Body of pancreas (tissue), 4 donors: Measurements from ENCODE around the gene HS3ST5. TPM values are rescaled to one million over a fixed set of nuclear protein-coding genes. Genes with fewer than 3 reads are reported as not detected.

Experiments used
- ATAC-seq: fragments of 150-250 bp; one replicate; pipeline ENCODE4 v1.9.1; 2016
- DNase-seq, 4 donors: peaks; one replicate each; pipeline ENCODE4 v3.0.0-alpha.2; 2019
- H3K27ac ChIP-seq, 4 donors: fragments of 200-600 bp; sonication (generic); 1 replicate in 3 of 4; 2 replicates in 1 of 4; pipeline versions ENCODE4 v1.5.1 to v1.6.1; 2016 to 2019; ENCODE audit warnings: mild to moderate bottlenecking in 1 of 4, mixed read lengths in 1 of 4, moderate library complexity in 1 of 4
- H3K27me3 ChIP-seq, 2 donors: fragments of 200-600 bp; sonication (generic); one replicate each; pipeline ENCODE4 v1.6.0; 2016; ENCODE audit warnings: mild to moderate bottlenecking in 1 of 2
- H3K36me3 ChIP-seq, 2 donors: fragments of 200-600 bp; sonication (generic); replicated peaks in 1 of 2; 2 replicates each; pipeline ENCODE4 v1.5.1; 2016; ENCODE audit warnings: low read depth in 2 of 2; ENCODE audit not compliant: insufficient read depth in 1 of 2
- H3K4me1 ChIP-seq: fragments of 200-600 bp; sonication (generic); one replicate; pipeline ENCODE4 v1.6.0; 2016
- H3K4me3 ChIP-seq, 2 donors: fragments of 200-600 bp; sonication (generic); 1 replicate in 1 of 2; 2 replicates in 1 of 2; pipeline ENCODE4 v1.5.1; 2016 to 2019
- H3K9me3 ChIP-seq, 3 donors: fragments of 200-600 bp; sonication (generic); 1 replicate in 2 of 3; 2 replicates in 1 of 3; pipeline ENCODE4 v1.5.1; 2016
- POLR2A ChIP-seq, 3 donors: fragments of 450-650 bp; IDR thresholded peaks; one replicate each; pipeline ENCODE4 v1.6.1; 2016; ENCODE audit warnings: antibody characterized with exemption in 3 of 3, mild to moderate bottlenecking in 2 of 3
- WGBS, 2 donors: methylation state at CpG; one replicate each; pipeline ENCODE4 v1.1.5; 2017; 5-methylcytosine and 5-hydroxymethylcytosine counted together
- intact Hi-C: fragments of 100-400 bp; cut with DNase I; formaldehyde crosslinking; loops from one replicate; pipeline ENCODE4 v1.15.1; 2023
- total RNA-seq, 2 donors: library from RNA; depleted of rRNA; stranded (reverse); fragments of >200 nt; gene quantifications; one replicate each; pipeline ENCODE4 v1.1.0, GENCODE V29; 2016
- TF ChIP-seq, protein P1 (sequence below), 7 experiments: fragments of 450-650 bp in 4 of 7; fragments of 200-600 bp in 3 of 7; sonication (generic) in 3 of 7; IDR thresholded peaks; one replicate each; pipeline ENCODE4 v1.5.1; 2016 to 2019; ENCODE audit warnings: antibody characterized with exemption in 7 of 7

HS3ST5 gene
- total RNA-seq, 2 donors from 2014 or later = 0.26 TPM; not detected in 1

DNA sequence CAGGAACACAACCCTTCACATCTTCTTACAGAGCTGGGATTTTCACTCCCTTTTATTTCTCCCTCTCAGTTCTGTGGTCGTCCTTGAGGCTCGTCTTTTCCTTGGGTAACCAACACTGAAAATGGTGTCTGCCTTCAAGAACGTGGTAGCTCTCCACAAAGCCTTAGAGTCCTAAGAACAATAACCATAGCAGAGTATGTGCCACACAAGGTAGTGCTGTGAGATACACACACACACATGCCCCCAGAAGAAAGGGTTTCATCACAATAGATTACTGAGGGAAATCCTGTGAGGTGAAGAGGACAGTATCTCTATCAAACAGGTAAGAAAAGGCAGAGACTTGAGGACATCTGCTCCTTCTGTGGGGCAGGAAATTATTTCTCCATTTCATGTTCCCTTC, 267.0 kb downstream of the HS3ST5 start:
- Histone ChIP-seq H3K27me3 (no peaks in the 10 kb centered on the region), H3K36me3 (no peaks in the 10 kb centered on the region), H3K27ac (no peak overlapping the region), H3K4me1 (no peaks in the 10 kb centered on the region), H3K9me3 (no peaks in the 10 kb centered on the region), H3K4me3 (no peak overlapping the region)
- ATAC-seq (no peak), DNase-seq (no peak)
- intact Hi-C loops = no loop called here
- TF ChIP-seq, protein P1, sequence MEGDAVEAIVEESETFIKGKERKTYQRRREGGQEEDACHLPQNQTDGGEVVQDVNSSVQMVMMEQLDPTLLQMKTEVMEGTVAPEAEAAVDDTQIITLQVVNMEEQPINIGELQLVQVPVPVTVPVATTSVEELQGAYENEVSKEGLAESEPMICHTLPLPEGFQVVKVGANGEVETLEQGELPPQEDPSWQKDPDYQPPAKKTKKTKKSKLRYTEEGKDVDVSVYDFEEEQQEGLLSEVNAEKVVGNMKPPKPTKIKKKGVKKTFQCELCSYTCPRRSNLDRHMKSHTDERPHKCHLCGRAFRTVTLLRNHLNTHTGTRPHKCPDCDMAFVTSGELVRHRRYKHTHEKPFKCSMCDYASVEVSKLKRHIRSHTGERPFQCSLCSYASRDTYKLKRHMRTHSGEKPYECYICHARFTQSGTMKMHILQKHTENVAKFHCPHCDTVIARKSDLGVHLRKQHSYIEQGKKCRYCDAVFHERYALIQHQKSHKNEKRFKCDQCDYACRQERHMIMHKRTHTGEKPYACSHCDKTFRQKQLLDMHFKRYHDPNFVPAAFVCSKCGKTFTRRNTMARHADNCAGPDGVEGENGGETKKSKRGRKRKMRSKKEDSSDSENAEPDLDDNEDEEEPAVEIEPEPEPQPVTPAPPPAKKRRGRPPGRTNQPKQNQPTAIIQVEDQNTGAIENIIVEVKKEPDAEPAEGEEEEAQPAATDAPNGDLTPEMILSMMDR (IDR thresholded peaks at IDR 0.05) = no peak
- no peak for TF ChIP-seq POLR2A (IDR thresholded peaks at IDR 0.05)
- WGBS, 2 donors = 56 to 64% methylated on average over 3 of the region's 3 CpGs

DNA sequence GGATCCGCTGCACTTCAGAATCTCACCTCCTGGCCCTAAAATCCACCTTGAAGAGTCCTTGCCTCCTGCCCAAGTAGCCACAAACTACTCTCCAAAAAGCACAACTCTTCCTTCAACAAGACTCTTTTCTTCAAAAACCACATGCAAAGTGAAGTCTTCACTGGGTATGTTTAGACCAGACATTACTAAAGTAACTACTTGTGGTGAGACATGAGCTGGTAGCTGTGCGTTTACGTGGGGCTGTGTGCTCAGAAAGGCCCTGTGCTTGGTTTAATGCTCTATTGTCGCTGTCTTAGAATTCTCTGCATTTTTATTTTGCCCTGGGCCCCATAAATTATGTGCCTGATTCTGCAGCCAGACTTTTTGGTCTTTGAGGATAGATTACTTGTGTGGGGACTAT, 267.5 kb downstream of the HS3ST5 start:
- 78 to 93% methylated on average over 4 of the region's 4 CpGs for WGBS, 2 donors
- intact Hi-C loops = no loop called here
- no peaks in the 10 kb centered on the region for H3K9me3 ChIP-seq
- H3K27me3 ChIP-seq = no peaks in the 10 kb centered on the region
- no peaks in the 10 kb centered on the region for H3K36me3 ChIP-seq
- H3K27ac ChIP-seq = no peak overlapping the region
- no peaks in the 10 kb centered on the region for H3K4me1 ChIP-seq
- TF ChIP-seq, protein P1 (IDR thresholded peaks at IDR 0.05) = no peak
- TF ChIP-seq POLR2A (IDR thresholded peaks at IDR 0.05) = no peak
- no peak overlapping the region for H3K4me3 ChIP-seq
- no peak for DNase-seq
- ATAC-seq = no peak

DNA sequence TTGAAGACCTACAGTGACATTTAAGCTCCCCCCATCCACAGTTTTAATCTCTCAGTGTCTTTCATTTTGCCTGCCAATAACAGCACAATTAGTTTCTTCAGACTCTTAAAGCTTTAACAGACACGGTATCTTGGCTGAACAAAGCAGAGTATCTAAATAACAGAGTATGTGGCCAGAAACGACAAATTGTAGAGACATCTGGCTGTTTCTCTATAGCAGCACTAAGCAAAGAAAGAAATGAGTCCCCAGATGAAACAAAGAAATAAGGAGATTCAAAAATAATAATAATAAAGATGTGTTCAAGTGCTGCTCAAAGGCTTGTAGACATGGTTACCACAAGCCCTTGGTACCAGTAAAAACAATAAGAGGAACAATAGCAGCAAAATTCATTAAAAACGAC, 274.1 kb downstream of the HS3ST5 start:
- TF ChIP-seq POLR2A (IDR thresholded peaks at IDR 0.05) = no peak
- TF ChIP-seq, protein P1 (IDR thresholded peaks at IDR 0.05) = no peak
- intact Hi-C loops = no loop called here
- WGBS, 2 donors = 53 to 60% methylated on average over 3 of the region's 3 CpGs
- H3K4me3 ChIP-seq = no peak overlapping the region
- no peaks in the 10 kb centered on the region for H3K27me3 ChIP-seq
- no peaks in the 10 kb centered on the region for H3K4me1 ChIP-seq
- no peaks in the 10 kb centered on the region for H3K36me3 ChIP-seq
- H3K27ac ChIP-seq = no peak overlapping the region
- H3K9me3 ChIP-seq = no peaks in the 10 kb centered on the region
- ATAC-seq (no peak), DNase-seq (no peak)

DNA sequence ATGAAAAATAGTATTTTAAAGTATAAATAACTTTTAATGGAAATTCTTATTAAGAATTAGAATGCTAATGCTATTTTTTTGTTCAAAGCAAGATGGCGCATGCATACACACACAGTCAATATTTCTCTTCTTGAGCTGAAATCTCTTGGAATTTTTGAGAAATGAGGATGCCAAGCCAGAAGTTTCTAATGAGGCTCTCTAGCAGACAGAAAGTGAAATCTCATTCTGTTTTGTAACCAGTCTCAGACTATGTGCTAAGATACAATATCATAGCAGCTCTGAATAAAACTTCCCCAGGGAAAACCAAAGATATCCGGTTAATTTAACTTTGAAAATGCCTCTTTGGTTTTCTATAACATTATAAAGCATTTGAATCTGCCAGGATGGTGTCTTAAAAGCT, 274.7 kb downstream of the HS3ST5 start:
- no peak overlapping the region for H3K27ac ChIP-seq
- intact Hi-C loops = no loop called here
- no peaks in the 10 kb centered on the region for H3K9me3 ChIP-seq
- H3K36me3 ChIP-seq = no peaks in the 10 kb centered on the region
- DNase-seq = no peak
- no peaks in the 10 kb centered on the region for H3K27me3 ChIP-seq
- TF ChIP-seq, protein P1 (IDR thresholded peaks at IDR 0.05) = no peak
- TF ChIP-seq POLR2A (IDR thresholded peaks at IDR 0.05) = no peak
- H3K4me3 ChIP-seq = no peak overlapping the region
- no peak for ATAC-seq
- 81 to 86% methylated on average over 2 of the region's 2 CpGs for WGBS, 2 donors
- H3K4me1 ChIP-seq = no peaks in the 10 kb centered on the region

DNA sequence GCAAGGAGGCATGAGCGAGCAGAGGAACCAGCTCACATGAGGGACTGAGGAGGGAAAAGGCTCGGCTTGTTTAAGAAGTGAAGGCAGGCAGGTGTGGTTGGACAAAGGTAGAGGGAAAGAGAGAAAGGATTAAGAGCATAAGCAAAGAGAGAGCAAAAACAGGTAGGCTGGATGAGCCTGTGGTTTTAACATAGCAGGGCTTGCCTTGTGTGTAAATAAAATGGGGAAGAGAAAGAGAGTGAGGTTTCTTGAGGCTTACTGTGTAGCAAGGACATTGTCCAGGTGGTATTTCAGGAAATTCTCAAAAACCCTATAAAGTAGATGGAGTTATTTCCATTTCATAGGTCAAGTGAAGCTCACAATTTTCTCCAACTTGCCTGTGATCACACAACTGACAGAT, 278.0 kb downstream of the HS3ST5 start:
- intact Hi-C loops = no loop called here
- ATAC-seq = no peak
- Histone ChIP-seq H3K9me3 (no peaks in the 10 kb centered on the region), H3K4me1 (no peaks in the 10 kb centered on the region), H3K36me3 (no peaks in the 10 kb centered on the region), H3K27ac (no peak overlapping the region), H3K4me3 (no peak overlapping the region), H3K27me3 (no peaks in the 10 kb centered on the region)
- WGBS, 2 donors = 72 to 81% methylated on average over 2 of the region's 2 CpGs
- no peak for TF ChIP-seq POLR2A (IDR thresholded peaks at IDR 0.05)
- DNase-seq = no peak
